DND-41 (cell line): ENCODE measurements around the gene NT5C1B.

ENCODE experiments used
- EZH2 ChIP-seq: IDR thresholded peaks from 3 replicates; pipeline ENCODE4 v1.6.1; 2012; ENCODE audit warnings: borderline replicate concordance, low read depth, mild to moderate bottlenecking, moderate library complexity, low read length, inconsistent platforms; ENCODE audit not compliant: severe bottlenecking
- TF ChIP-seq, protein P1 (sequence below): IDR thresholded peaks from 2 replicates; pipeline ENCODE4 v1.5.1; 2012; ENCODE audit warnings: borderline replicate concordance, low read length, moderate library complexity, mild to moderate bottlenecking; ENCODE audit not compliant: poor library complexity, severe bottlenecking; ENCODE audit errors: extremely low read depth

DNA sequence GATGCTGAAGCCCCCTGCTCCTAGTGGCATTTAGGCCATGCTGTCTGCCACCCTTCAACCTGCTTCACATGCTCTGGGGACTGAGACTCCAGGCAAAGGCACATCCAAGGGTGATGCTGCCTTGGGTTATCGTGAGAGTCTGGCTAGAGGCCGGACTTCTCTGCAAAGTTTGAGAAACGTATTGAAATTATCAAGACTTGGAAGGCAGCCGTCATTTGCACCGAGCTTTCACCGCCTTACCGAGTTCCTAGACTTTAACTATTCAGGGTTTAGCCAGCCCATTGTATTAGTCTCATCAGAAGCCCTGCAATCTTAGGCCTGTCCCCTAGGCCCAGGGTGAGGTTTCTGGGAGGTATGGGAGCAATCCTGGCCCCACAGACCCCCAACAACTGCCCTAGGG lies 62.9 kb downstream of the NT5C1B start:
- TF ChIP-seq, protein P1, sequence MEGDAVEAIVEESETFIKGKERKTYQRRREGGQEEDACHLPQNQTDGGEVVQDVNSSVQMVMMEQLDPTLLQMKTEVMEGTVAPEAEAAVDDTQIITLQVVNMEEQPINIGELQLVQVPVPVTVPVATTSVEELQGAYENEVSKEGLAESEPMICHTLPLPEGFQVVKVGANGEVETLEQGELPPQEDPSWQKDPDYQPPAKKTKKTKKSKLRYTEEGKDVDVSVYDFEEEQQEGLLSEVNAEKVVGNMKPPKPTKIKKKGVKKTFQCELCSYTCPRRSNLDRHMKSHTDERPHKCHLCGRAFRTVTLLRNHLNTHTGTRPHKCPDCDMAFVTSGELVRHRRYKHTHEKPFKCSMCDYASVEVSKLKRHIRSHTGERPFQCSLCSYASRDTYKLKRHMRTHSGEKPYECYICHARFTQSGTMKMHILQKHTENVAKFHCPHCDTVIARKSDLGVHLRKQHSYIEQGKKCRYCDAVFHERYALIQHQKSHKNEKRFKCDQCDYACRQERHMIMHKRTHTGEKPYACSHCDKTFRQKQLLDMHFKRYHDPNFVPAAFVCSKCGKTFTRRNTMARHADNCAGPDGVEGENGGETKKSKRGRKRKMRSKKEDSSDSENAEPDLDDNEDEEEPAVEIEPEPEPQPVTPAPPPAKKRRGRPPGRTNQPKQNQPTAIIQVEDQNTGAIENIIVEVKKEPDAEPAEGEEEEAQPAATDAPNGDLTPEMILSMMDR = no peak
- no peak for TF ChIP-seq EZH2
